ENCODE data around the gene PALD1. TPM values are rescaled to one million over a fixed set of nuclear protein-coding genes. Genes with fewer than 3 reads are reported as not detected.

PALD1 gene
- total RNA-seq, 1 donor from 2014 or later: 1.2 TPM

- Mint-ChIP-seq H3K4me1 (ENCODE audit: low read depth) (peaks cover 2% of the 10 kb centered on the region), H3K36me3 (ENCODE audit: insufficient read depth) (no peaks in the 10 kb centered on the region), H3K27me3 (peaks cover 26% of the 10 kb centered on the region), H3K9me3 (ENCODE audit: low read depth) (no peaks in the 10 kb centered on the region), H3K4me3 (ENCODE audit: low read depth) (no peak overlapping the region), H3K27ac (no peak overlapping the region)
- no peak for TF ChIP-seq CTCF (IDR thresholded peaks at IDR 0.05; ENCODE audit: unreplicated experiment)
- no peak for DNase-seq (ENCODE audit: low spot score, unreplicated experiment)
These were observed 13.3 kb upstream of the PALD1 start for GRCh38 chr10:70465278-70465677.

GRCh38 chr10:70465832-70466231, 12.7 kb upstream of the PALD1 start:
- Mint-ChIP-seq H3K9me3 (ENCODE audit: low read depth) (no peaks in the 10 kb centered on the region), H3K36me3 (ENCODE audit: insufficient read depth) (no peaks in the 10 kb centered on the region), H3K27me3 (peaks cover 21% of the 10 kb centered on the region), H3K27ac (no peak overlapping the region), H3K4me3 (ENCODE audit: low read depth) (no peak overlapping the region), H3K4me1 (ENCODE audit: low read depth) (peaks cover 2% of the 10 kb centered on the region)
- no peak for DNase-seq (ENCODE audit: low spot score, unreplicated experiment)
- no peak for TF ChIP-seq CTCF (IDR thresholded peaks at IDR 0.05; ENCODE audit: unreplicated experiment)

GRCh38 chr10:70466951-70467350, 11.6 kb upstream of the PALD1 start:
- no peak for DNase-seq (ENCODE audit: low spot score, unreplicated experiment)

GRCh38 chr10:70472799-70473454, 5.6 kb upstream of the PALD1 start:
- Mint-ChIP-seq H3K27me3 (peaks cover 50% of the 10 kb centered on the region), H3K4me3 (ENCODE audit: low read depth) (no peak overlapping the region)

More at GRCh38 chr10:70466951-70467350, 11.6 kb upstream of the PALD1 start:
- H3K9me3 Mint-ChIP-seq (ENCODE audit: low read depth): no peaks in the 10 kb centered on the region
- peaks cover 2% of the 10 kb centered on the region for H3K4me1 Mint-ChIP-seq (ENCODE audit: low read depth)
- H3K27me3 Mint-ChIP-seq: peaks cover 22% of the 10 kb centered on the region
- H3K36me3 Mint-ChIP-seq (ENCODE audit: insufficient read depth): no peaks in the 10 kb centered on the region
- H3K27ac Mint-ChIP-seq: no peak overlapping the region
- TF ChIP-seq CTCF (IDR thresholded peaks at IDR 0.05; ENCODE audit: unreplicated experiment): no peak
- H3K4me3 Mint-ChIP-seq (ENCODE audit: low read depth): no peak overlapping the region

GRCh38 chr10:70474780-70475179, 3.8 kb upstream of the PALD1 start:
- no peaks in the 10 kb centered on the region for H3K4me1 Mint-ChIP-seq (ENCODE audit: low read depth)
- no peak for TF ChIP-seq CTCF (IDR thresholded peaks at IDR 0.05; ENCODE audit: unreplicated experiment)
- DNase-seq (ENCODE audit: low spot score, unreplicated experiment): no peak

More at GRCh38 chr10:70472799-70473454, 5.6 kb upstream of the PALD1 start:
- Mint-ChIP-seq H3K36me3 (ENCODE audit: insufficient read depth) (no peaks in the 10 kb centered on the region), H3K9me3 (ENCODE audit: low read depth) (no peaks in the 10 kb centered on the region), H3K4me1 (ENCODE audit: low read depth) (peaks cover 2% of the 10 kb centered on the region), H3K27ac (no peak overlapping the region)
- no peak for DNase-seq (ENCODE audit: low spot score, unreplicated experiment)
- no peak for TF ChIP-seq CTCF (IDR thresholded peaks at IDR 0.05; ENCODE audit: unreplicated experiment)

More at GRCh38 chr10:70474780-70475179, 3.8 kb upstream of the PALD1 start:
- Mint-ChIP-seq H3K9me3 (ENCODE audit: low read depth) (no peaks in the 10 kb centered on the region), H3K27ac (no peak overlapping the region), H3K36me3 (ENCODE audit: insufficient read depth) (no peaks in the 10 kb centered on the region), H3K4me3 (ENCODE audit: low read depth) (no peak overlapping the region), H3K27me3 (peaks cover 53% of the 10 kb centered on the region)
